GM19328 (cell line): ENCODE data around the gene TBKBP1.
"Not testable (repeated sequence)": the region's sequence is repeated elsewhere in the genome, so short reads cannot be mapped to it uniquely, and the experiment has no call there.

ENCODE experiments used
- ATAC-seq: cut with Tn5 transposase; IDR thresholded peaks from one replicate; pipeline ENCODE4 v1.9.1; 2021; ENCODE audit warnings: mild to moderate bottlenecking, moderate library complexity; ENCODE audit not compliant: unreplicated experiment

The TBKBP1 gene

DNA sequence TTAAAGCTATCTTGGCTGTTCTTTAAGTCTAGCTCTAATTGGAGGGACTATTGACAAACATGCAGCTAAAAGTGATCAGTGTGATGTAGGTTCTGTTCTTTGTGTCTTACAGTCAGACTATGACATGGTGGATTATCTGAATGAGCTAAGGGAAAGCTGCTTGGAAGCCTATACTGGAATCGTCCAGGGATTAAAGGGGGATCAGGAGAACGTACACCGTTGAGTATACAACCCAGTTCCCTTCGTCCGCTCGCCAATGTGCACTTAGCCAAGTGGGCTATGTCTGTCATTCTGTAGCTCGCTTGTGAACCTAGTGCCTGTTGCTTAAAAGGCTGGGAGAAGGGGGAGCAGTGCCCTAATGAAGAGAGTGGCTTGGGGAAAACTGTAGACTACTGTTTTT lies 15.8 kb upstream of the TBKBP1 start:
- no peak for ATAC-seq

DNA sequence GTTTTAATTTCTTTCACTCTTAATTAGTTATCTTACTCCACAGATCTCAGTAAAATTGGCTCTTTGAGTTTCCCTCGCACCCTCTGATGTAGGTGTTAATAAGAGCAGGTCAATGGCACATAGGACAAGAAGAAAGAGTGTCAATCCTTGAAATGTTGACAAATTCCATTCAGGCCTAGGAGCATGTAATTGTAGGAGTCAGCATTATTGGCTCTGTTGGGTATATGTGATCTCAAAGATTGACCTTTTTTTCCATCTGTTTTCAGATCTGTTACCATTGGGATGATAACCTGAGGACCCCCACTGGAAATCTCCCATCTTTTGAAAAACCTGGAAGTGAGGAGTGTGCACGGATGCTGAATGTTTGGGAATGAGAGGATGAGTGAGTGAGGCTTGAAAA lies 11.8 kb upstream of the TBKBP1 start:
- ATAC-seq = no peak

DNA sequence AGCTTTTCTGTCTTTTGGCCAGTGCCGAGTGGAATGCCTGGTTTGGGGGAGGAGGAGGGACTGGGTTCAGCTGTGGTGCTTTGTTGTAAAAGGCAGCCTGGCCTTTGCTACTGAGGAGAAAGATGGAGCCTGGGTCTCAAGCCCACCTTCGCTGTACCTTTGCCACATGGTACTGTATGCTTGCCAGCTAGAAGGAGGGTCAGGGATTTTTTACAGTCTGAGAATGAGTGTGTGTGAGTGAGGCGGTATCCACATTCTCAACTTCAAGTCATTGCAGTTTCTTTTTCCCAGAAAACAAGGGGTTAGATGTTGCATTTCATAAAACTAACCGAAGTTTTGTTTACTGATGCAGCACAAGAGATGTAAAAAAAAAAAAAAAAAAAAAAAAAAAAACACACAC lies 11.2 kb upstream of the TBKBP1 start:
- ATAC-seq = not testable (repeated sequence)

DNA sequence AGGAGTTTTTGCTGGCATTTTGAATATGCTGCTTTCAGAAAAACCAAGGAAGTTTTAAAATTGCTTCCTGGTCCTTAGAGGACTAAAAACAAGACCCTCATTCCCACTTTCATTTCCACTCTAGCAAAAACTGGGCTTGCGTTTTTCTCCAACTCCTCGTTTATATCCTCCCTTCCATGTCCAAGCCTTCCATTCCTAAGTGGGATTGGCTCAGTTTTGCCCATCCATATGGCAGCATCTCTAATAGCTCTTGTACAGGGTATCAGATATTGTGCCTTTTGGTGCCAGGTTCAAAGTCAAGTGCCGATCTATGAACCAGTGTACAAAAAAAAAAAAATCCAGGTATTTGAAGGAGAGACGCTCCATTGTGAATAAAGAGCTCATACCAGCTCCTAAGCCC lies 9.9 kb upstream of the TBKBP1 start:
- no peak for ATAC-seq

DNA sequence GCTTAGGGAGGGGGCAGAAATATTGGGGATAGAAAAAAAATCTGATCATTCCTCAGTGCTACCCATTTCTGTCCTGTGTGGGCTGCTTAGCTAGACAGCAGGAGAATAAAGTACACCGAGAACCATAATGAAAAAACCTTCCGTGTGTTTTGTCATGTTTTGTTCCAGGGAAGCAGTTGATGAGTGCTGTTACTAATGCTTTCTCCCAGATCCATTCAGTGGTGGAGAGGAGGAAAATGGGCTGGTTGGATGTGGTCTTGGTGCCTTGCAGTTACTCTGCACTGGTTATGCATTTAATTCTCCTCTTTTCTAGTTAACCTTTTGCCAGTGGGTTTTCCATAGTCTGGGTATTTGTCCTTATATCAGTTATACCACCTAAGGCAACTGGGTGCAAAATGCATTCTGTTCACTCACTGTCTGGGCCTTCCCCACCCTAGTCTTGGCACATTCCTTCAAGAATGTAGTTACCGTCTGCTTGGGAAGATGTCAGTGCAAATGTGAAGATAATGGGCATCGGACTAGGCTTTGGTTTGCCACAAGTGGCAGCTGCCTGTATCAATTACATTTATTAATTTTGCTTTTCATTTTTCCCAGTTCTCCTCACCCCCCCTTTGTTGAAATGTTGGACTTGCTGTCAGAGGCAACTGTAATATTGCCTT lies 9.3 kb upstream of the TBKBP1 start:
- ATAC-seq = no peak

DNA sequence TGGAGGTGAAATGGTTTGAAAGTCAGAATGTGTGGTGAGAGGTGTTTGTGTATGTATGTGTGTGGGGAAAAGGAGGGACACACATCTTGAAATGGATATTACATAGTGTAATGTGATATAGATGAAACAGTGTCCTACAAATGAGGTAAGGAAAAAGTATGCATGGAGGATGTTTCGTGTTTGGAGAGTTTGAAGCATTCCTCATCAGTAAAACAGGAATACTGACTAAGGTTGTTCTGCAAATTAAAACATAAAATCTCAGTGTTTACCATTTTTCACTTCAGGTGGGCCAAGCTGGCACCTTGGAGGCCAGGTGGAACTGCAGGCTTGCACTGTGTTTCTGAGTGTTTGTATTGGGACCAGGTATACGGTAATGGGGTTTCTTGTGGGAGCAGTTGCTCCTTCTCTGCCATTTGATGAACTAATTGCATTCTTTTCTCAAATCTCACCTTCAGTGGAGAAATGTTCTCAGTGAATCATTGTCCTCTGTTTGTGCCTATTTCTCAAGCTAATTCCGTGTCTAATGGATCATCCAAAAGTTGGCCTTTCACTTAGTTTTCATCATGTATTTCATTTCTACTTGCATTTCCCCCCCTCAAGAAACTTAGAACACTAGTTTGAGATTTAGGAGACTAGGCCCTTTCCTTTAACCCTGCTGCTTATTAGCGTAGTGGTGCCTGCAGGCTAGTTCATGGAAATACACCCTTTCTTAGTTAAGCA lies 8.2 kb upstream of the TBKBP1 start:
- ATAC-seq = no peak

DNA sequence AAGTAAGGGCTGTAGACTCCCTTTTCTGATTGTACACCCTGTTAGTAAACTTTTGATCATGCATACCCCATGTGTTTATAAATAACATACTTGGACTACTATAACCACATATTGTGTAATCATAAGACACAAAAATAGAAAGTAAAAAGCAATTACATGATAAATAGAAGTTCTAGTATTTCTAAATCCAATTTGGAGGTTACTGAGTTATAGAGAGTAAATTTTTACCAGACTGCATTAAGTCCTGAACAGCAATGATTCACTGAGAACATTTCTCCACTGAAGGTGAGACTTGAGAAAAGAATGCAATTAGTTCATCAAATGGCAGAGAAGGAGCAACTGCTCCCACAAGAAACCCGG lies 7.7 kb upstream of the TBKBP1 start:
- no peak for ATAC-seq

DNA sequence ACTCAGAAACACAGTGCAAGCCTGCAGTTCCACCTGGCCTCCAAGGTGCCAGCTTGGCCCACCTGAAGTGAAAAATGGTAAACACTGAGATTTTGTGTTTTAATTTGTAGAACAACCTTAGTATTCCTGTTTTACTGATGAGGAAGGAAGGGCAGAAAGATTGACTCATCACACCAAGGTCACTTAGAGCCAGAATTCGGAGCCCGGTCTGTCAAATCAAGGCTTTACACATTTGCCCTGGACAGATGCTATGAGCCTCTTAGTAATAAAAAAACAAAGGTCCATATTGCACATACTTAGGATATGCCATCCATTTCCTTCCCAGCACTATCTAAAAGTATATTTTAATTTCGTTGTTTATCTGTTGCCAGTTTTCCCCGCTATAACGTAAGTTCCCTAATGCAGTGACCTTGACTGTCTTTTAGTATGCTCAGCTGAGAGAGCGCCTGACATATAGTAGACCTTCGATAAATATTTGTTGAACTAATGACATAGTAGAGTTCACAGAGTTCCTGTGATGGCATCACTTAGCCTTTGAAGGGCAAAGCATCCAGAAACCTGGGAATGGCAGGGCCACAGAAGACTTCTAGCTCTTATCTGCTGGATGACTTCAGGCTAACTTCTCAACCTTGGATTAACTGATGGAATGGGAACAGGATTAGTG lies 7.2 kb upstream of the TBKBP1 start:
- ATAC-seq = no peak

DNA sequence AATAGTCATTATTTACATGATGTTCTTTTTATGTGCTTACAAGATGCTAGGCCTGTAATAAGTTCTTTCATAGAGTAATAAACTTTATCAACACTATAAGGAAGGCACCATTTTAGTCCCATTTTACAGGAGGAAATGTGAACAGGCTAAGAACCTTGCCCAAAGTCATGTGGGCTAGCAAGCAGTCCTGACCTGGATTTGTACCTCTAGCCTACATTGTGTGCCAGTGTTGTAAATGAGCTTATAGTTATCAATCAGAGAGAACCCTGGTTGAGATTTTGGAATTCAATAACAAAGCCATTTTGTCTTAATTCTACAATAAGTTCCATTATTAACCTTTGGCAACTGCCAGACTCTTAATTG lies 6.7 kb upstream of the TBKBP1 start:
- no peak for ATAC-seq

DNA sequence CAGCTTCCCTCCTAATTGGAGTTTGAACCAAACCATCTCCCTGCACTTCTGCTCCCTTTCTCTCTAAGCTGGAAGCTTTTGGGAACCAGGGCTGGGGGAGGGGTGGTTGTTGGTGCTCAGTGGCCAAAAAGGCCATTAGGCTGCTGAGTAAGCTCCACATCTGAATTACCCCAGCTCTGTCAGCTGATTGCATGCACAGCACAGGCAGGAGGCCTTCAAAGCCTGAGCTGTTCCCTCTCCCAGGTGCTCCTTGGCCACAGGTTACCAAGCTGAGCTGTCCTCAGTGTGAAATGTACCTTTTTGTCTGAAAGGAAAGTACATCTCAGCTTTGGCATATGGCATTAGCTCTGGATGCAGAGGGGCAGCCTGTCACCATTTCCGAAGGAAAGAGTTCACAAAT lies 6.2 kb upstream of the TBKBP1 start:
- no peak for ATAC-seq

DNA sequence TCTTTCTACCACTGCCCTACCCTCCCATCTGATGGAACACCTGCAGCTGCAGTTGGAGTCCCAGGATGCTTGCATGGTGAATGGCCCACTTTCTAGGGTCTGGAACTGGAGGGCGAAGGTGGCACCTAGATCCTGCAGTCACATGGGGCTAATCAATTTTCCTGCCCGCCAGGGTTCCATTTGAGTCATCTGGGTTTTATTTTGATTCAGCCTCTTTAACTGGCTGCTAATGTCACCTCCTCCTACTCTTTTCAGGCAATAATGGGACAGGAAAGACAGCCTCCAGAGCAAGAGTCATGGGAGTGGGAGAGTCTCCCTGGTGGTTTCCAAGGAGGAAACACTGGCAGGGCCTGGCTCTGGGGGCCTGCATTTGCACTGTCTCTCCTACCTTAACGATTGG lies 3.8 kb upstream of the TBKBP1 start:
- ATAC-seq = no peak

DNA sequence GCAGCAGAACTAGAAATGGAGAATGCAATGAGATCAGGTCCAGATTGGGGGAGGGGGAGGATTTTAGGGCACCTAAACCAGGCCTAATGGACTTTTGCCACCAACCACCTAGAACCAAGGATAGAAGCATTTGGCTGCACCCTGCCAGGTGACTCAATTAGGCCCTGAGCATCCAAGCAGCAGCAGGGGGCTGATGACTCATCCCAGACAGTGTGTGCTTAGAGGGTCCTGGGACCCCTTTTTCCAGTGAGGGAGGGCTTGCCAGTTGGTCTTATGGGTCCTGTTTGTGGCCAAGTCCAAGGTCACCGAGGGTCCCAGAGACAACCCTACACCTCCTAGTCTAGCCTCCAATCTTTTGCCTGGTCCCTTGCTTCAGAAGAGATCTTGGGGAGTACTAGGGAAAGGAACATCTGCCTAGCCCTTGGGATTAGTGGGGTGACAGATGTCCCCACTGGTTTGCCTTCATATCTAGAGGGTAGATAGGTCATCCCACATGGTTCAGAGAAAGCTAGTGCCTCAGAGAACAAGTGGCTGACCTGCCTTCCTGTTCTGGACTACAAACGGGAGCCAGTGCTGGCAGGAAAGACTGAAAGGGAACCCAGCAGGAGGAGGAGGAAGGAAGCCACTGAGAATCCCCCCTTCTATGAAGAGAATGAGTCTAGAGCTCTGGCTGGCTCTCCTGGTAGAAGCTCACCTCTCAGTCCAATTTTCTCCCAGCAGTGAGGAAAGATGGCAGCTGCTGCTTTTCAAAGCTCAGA lies 1.6 kb upstream of the TBKBP1 start:
- no peak for ATAC-seq

DNA sequence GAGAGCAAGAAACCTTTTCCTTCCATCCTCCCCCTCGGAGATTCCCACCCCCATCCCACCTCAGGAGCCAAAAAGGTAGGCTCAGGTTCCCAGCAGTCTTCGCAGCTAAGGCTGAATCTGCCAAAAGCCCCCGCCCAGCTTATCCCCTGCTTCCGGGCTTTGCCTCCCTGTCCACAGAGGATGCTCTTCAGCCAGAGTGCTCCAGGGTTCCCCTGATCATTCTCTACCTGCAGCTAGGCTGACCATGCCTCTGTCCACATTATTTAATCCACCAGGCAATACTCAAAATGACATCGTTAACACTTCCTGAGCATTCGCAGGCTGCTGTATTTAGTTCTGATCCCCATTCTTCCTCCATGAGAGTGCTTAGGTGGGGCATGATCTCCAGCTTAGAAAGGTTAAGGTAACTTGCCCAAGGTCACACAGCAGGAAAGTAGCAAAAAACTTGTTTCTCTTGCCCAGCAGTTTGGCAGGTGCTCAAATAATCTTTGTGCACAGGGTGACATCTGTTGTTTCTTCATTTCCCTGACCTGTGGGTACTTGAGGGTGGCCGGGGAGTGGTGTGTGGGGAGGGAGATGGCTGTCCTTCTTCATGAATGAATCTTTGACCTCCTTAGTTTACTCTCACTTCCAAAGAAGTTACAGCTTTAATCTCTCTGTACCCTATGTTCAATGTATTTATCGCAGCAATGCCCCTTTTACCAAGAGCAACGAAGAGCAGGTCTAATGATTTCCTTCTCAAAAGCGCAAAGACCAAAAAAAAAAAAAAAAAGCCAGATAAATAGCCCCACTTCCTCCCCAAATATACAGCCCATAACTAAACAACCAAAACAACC lies 848 bp upstream of the TBKBP1 start:
- ATAC-seq = no peak

DNA sequence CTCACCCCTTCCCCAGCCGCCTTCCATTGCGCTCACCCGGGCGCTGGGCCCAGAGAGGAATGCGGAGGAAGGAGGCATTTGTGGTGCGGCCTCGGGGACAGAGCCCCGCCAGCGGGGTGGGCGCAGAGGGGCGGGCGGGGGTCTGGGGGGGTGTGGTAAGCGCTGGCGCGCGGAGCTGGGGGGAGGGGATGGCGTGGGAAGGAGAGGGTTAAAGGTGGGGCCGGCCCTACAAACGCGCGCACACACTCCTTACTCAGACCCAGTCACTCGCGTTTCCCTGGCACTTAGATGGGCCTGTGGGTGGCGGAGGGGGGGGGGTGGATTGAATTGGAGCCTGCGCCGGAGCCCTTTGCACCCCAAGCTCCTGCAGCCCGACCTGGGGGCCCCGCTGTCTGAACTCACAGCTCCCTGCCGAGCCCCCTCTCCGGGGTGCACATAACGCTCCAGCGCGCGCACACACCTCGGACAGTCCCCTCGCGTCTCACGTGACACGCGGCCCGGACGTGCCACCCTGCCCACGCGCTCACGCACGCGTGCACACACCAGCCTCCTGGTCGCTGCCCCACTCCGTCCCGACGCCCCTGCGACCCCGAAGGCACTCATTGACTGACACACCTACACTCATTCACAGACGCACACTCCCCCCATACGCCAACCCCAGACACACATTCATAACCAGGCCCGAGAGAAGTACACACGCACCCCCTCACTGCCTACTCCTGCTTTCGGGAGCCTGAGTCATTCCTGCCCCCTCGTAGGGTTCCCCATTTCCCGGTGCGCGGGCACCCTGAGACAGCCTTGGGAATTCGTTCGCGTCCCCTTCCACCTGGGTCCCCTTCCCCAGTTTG lies 844 bp downstream of the TBKBP1 start:
- ATAC-seq = no peak

DNA sequence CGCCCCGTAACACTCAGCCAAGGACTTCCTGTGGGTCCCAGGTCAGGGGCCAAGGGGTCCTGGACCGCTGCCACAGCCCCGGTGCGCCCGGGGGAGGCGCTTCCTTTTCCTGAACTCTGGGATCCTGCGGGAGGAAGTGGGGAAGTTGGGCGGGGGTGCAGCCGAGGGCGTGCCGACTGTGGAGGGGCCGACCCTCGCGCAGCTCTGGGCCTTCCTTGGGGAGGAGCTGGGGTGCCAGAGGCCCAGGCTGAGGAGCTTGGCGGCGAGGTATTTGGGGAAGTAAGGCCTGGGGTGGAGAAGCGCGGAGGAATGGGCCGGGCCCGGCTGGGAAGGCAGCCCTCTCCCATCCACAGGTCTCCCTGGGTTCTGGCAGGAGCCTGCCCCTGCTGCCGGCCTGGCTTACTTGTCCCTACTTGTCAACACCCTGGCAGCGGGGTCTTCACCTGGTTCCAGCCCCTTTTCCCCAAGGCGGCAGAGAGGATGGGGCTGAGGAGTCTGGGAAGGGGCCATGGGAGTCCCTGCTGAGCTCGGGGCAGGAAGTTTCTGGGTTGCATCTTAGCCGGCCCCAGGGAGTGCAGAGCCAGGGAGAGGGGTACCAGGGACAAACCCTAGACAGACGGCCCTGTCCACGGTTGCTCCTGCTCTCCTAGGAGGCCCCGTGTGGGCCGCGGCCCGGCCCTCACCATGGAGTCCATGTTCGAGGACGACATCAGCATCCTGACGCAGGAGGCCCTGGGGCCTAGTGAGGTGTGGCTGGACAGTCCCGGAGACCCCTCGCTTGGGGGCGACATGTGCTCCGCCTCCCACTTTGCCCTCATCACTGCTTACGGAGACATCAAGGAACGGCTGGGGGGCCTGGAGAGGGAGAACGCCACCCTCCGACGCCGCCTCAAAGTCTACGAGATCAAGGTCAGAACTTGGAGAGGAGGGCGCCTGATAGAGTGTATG lies 1.7 kb downstream of the TBKBP1 start:
- ATAC-seq = no peak

DNA sequence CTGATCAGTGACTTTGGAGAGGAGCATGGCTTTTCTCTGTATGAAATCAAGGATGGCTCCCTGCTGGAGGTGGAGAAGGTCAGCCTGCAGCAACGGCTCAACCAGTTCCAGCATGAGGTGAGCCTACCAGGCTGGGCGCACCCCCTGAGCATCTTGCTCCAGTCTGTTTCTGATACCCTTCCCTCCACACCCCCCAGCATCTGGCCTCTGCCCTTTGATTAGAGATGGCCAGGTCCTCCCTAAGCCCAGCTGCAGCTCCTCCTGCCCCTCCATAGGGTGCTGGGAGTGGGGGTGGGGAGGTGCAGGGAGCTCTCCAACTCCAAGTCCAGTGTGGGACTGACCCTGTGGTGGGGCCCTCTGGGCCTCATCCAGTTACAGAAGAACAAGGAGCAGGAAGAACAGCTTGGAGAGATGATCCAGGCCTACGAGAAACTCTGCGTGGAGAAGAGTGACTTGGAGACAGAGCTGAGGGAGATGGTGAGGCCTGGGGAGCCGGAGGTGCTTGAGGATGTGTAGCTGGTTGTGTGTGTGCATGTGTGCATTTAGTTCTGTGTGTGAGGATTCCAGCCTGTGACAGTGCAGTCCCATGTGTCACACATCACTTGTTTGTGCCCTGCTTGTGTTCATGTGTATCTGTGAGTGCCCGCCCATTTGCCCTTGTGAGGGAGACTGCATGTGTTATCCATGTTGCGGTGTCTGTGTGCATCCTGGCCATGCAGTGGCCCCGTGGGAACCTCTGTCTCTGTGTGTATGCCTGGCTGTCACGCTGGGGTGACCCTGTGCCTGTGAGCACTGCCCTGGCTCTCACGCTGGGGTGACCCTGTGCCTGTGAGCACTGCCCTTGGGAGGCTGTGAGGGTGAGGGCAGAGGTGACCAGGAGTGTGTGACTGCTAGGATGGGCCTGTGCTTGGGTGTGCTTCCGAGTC lies 3.0 kb downstream of the TBKBP1 start:
- ATAC-seq = no peak

DNA sequence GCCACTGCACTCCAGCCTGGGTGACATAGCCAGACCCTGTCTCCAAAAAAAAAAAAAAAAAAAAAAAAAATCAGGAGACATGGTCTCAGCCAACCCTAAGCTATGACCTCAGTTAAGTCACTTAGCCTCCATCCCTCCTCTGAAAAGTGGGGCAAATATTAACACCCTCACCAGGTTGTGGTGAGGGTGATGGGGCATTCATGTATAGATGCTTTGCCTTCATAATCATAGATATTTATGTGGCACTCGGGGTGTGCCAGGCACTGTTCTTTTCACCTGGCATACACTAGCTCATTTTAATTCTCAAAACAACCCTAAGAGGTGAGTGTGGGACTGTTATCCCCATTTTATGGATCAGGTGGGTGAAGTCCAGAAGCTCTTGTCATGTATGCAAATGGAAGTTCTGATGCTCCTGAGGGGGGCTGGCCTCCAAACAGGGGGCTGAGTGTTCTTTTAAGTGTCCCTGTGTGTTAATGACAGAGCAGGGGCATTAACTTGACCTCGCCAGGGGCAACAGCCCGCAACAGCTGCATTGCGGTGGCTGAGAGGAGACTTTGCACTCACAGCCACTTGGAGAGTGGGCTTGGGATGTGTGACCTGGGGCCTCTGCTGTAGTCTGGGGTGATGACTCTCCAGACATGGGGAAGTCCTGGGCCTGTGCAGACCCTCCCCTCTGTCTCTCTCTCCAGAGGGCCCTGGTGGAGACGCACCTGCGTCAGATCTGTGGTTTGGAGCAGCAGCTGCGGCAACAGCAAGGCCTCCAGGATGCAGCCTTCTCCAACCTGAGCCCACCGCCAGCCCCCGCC lies 4.1 kb downstream of the TBKBP1 start:
- no peak for ATAC-seq
